ENCODE results near the gene LANCL2. TPM values are rescaled to one million over a fixed set of nuclear protein-coding genes. Genes with fewer than 3 reads are reported as not detected.

Gene LANCL2
- total and polyA plus RNA-seq, 2 of the 4 experiments (the other 2 are of a cell fraction), result 11.7 to 17.9 TPM

GRCh38 chr7:55423891-55424290 is 58.8 kb downstream of the LANCL2 start:
- no peak overlapping the region; the same call in 1 of the 2 replicates for H4K5ac ChIP-seq (ENCODE audit: low read depth, low read length)
- POLR2A ChIA-PET (ENCODE audit: unreplicated experiment), result no interaction called here
- DNase-seq, result peak; percentile 24
- H3K4me2 ChIP-seq (ENCODE audit: low read depth, low read length), result peak overlapping the region; percentile 58
- H3K56ac ChIP-seq (ENCODE audit: extremely low read depth, insufficient read depth, low read length), result no peak overlapping the region
- WGBS, 2 experiments (ENCODE audit: extremely low coverage in 2 of 2, insufficient read length in 1 of 2), result 55% methylated on average over 3 of the region's 5 CpGs; no CpG with 5 or more reads in 1 of the 2 experiments
- peak overlapping the region; percentile 28 for H2AFZ ChIP-seq (replicated peaks; ENCODE audit: low read length, poor library complexity)
- CTCF ChIA-PET, result interaction anchor here (1.0 to 1.4 kb wide), 4 partner anchors 9 to 170 kb away, joined by 3 to 4 read pairs (median 3); no protein-coding TSS in a partner anchor
- no peak overlapping the region for H2BK20ac ChIP-seq (ENCODE audit: low read depth, low read length)
- H4K91ac ChIP-seq (ENCODE audit: insufficient read depth, low read depth, low read length), result peak overlapping the region; percentile 52; the same call in 1 of the 2 replicates
- peak overlapping the region; percentile 10; the same call in 1 of the 2 replicates for H2BK120ac ChIP-seq (ENCODE audit: low read depth, low read length)
- no peaks in the 10 kb centered on the region for H3K9me3 ChIP-seq (ENCODE audit: control insufficient read depth, insufficient read depth, low read length)
- dilution Hi-C loops (cut with HindIII; ENCODE audit: low sequenced_read_pairs, unreplicated experiment), result no loop called here
- H3K9ac ChIP-seq (ENCODE audit: low read depth, low read length), result no peak overlapping the region
- peak overlapping the region; percentile 31 for H2BK5ac ChIP-seq (ENCODE audit: low read depth, low read length, poor library complexity, severe bottlenecking)
- no peaks in the 10 kb centered on the region for H3K27me3 ChIP-seq (ENCODE audit: control insufficient read depth, insufficient read depth, low read length)
- TF ChIP-seq SMC3 (IDR thresholded peaks at IDR 0.05; ENCODE audit: low read depth, low read length) (no peak), CHD1 (IDR thresholded peaks at IDR 0.05; ENCODE audit: low read depth, low read length) (no peak), MAFK (IDR thresholded peaks at IDR 0.05; ENCODE audit: low read depth, low read length) (no peak), CEBPB (IDR thresholded peaks at IDR 0.05; ENCODE audit: low read depth, low read length) (no peak), BHLHE40 (IDR thresholded peaks at IDR 0.05; ENCODE audit: low read depth, low read length) (no peak), FOS (IDR thresholded peaks at IDR 0.05; ENCODE audit: low read depth, low read length) (no peak), RCOR1 (IDR thresholded peaks at IDR 0.05; ENCODE audit: insufficient replicate concordance, low read length) (no peak), USF2 (IDR thresholded peaks at IDR 0.05; ENCODE audit: low read depth, low read length) (no peak), MXI1 (IDR thresholded peaks at IDR 0.05; ENCODE audit: borderline replicate concordance, low read depth, low read length) (no peak), ELK1 (IDR thresholded peaks at IDR 0.05; ENCODE audit: borderline replicate concordance, low read depth, low read length) (no peak), NFE2L2 (IDR thresholded peaks at IDR 0.05; ENCODE audit: low read depth, low read length) (no peak), RFX5 (IDR thresholded peaks at IDR 0.05; ENCODE audit: low read depth, low read length) (no peak), RAD21 (IDR thresholded peaks at IDR 0.05; ENCODE audit: low read length) (no peak), MAZ (IDR thresholded peaks at IDR 0.05; ENCODE audit: borderline replicate concordance, low read depth, low read length) (no peak), POLR2A (IDR thresholded peaks at IDR 0.05; ENCODE audit: low read depth, low read length) (no peak), CTCF (conservative IDR thresholded peaks at IDR 0.05; ENCODE audit: low read depth, low read length) (no peak)
- peaks cover 9% of the 10 kb centered on the region for H3K9me1 ChIP-seq (ENCODE audit: insufficient read depth, low read length)
- peaks cover 7% of the 10 kb centered on the region for H3K36me3 ChIP-seq (ENCODE audit: control insufficient read depth, insufficient read depth, low read length)
- no TSS peak for BruUV-seq (replicated peaks)
- H3K14ac ChIP-seq (replicated peaks; ENCODE audit: low read depth, low read length), result peak overlapping the region; percentile 53; the same call in 1 of the 2 replicates
- 0 out of 2 replicates have a peak, but pooled peaks cover 3% of the 10 kb centered on the region for H4K20me1 ChIP-seq (ENCODE audit: insufficient read depth, low read length)
- peak; percentile 5 for ATAC-seq (ENCODE audit: low read depth)
- H3K4me1 ChIP-seq (ENCODE audit: control insufficient read depth, insufficient read depth, low read length), result peaks cover 16% of the 10 kb centered on the region
- peak overlapping the region in 1 of 2 experiments; percentile 33; a peak in 1 of 4 replicates for H4K8ac ChIP-seq (ENCODE audit: low read depth in 2 of 2, low read length in 2 of 2)
- no peak overlapping the region for H2AK5ac ChIP-seq (ENCODE audit: low read depth, low read length)
- H3K27ac ChIP-seq (ENCODE audit: insufficient read depth, low read length), result no peak overlapping the region
- peak overlapping the region; percentile 42; the same call in 1 of the 2 replicates for H3K4ac ChIP-seq (ENCODE audit: low read depth, low read length)
- in situ Hi-C loops (cut with MboI; ENCODE audit: low sequenced_read_pairs), result no loop called here
- H3K23ac ChIP-seq (ENCODE audit: low read depth, low read length), result peak overlapping the region; percentile 32; the same call in 1 of the 2 replicates
- no peak overlapping the region for H3K18ac ChIP-seq (ENCODE audit: low read depth, low read length)
- intact Hi-C loops (cut with micrococcal nuclease), result no loop called here
- H2BK15ac ChIP-seq (ENCODE audit: low read depth, low read length), result no peak overlapping the region
- H2AK9ac ChIP-seq (replicated peaks; ENCODE audit: low read depth, low read length, poor library complexity), result peak overlapping the region; percentile 8
- 0 out of 4 replicates have a peak, but pooled peaks cover 0 to 7% of the 10 kb centered on the region in 2 experiments for H3K79me1 ChIP-seq (ENCODE audit: low read depth in 1 of 2, low read length in 2 of 2)
- H3K4me3 ChIP-seq (ENCODE audit: insufficient read depth, low read depth, low read length), result no peak overlapping the region

All from IMR-90 (cell line).